22Rv1 (cell line): ENCODE results near the gene TGIF1.

Source experiments
- CTCF ChIP-seq: fragments of 450-650 bp; IDR thresholded peaks from 2 replicates; pipeline ENCODE4 v1.5.1; 2017; ENCODE audit warnings: mild to moderate bottlenecking
- ZFX ChIP-seq: fragments of 450-650 bp; IDR thresholded peaks from 2 replicates; pipeline ENCODE4 v1.6.1; 2017; ENCODE audit warnings: antibody characterized with exemption, borderline replicate concordance

DNA sequence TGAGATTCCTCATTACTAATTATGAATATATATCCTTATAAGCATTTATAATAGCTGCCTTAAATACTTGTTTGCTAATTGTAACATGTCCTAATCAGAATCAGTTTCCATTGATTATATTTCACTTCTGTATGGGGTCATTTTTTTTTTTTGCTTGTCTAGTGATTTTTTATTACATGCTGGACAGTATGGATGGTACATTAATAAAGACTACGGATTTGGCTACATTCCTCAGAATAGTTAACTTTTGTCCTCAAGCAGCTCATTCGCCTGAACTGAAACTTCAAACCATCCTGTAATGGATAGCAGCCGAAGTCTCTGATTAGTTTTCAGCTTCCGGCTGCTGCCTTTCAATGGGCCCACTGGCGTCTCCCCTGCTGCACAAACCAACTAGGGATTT lies 11.7 kb downstream of the TGIF1 start:
- no peak for TF ChIP-seq CTCF
- no peak for TF ChIP-seq ZFX
